ENCODE measurements around the gene SYNPR.

DNA sequence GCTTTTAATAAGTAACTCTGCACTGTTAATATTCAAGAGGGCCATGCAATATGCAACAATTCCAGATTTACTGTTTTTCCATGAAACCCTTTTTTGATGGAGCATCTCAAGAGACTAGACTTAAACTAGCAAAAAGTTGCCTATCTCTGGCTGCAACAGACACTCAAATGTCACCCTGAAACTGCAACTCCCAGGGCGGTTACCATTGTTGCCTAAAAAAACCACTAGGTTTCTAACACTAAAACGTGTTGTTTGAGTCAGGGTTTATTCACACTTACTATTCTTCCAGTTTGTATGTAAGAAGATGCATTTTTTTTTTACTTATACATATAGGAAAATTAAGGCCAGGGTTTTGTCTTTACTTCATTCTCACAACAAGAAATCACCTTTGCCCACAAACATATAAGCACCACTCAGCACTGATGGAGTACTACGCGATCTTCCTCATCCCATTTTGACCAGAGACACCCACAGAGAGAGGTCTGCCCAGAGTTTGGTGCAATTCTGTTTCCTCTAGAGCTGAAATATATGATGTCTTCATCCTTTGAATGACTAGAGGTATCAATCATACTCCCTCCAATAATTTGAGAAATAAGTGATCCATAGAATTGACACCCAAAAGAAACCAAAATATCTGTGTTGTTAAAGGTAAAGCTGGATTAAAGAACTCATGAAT lies 250.4 kb downstream of the SYNPR start:
- TF ChIP-seq, protein P1, sequence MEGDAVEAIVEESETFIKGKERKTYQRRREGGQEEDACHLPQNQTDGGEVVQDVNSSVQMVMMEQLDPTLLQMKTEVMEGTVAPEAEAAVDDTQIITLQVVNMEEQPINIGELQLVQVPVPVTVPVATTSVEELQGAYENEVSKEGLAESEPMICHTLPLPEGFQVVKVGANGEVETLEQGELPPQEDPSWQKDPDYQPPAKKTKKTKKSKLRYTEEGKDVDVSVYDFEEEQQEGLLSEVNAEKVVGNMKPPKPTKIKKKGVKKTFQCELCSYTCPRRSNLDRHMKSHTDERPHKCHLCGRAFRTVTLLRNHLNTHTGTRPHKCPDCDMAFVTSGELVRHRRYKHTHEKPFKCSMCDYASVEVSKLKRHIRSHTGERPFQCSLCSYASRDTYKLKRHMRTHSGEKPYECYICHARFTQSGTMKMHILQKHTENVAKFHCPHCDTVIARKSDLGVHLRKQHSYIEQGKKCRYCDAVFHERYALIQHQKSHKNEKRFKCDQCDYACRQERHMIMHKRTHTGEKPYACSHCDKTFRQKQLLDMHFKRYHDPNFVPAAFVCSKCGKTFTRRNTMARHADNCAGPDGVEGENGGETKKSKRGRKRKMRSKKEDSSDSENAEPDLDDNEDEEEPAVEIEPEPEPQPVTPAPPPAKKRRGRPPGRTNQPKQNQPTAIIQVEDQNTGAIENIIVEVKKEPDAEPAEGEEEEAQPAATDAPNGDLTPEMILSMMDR (IDR thresholded peaks at IDR 0.05; ENCODE audit: borderline replicate concordance, extremely low read depth, low read length, poor library complexity, severe bottlenecking) = no peak
- no peak for TF ChIP-seq EZH2 (IDR thresholded peaks at IDR 0.05; ENCODE audit: borderline replicate concordance, low read depth, low read length, severe bottlenecking)
